ENCODE measurements around the gene DEFB131B.
"Not testable (repeated sequence)": the region's sequence is repeated elsewhere in the genome, so short reads cannot be mapped to it uniquely, and the experiment has no call there.

DEFB131B gene

DNA sequence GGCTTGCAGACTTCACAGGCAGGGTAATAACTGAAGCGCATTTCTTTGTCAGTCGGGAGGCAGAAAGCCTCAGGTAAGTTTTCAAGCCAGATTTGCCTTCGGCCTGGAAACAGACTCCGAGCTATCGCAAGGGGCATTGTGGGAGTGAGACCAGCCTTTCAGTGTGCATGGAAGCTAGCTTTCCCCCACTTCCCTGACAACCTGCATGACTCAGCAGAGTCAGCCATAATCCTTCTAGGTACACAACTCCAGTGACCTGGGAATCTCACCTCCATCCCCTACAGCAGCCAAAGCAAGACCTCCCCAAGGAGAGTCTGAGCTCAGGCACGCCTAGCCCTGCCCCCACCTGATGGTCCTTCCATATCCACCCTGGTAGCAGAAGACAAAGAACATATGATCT lies 35.5 kb upstream of the DEFB131B start:
- H2BK120ac ChIP-seq (ENCODE audit: low read depth, low read length) = not testable (repeated sequence)

DNA sequence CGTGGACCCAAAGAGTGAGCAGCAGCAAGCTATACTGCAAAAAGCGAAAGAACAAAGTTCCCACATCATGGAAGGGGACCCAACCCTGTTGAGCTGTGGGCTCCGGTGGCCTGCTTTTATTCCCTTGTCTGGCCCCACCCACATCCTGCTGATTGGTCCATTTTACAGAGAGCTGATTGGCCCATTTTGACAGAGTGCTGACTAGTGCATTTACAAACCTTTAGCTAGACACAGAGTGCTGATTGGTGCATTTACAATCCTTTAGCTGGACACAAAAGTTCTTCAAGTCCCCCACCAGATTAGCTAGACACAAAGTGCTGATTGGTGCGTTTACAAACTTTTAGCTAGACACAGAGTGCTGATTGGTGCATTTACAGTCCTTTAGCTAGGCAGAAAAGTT lies 34.9 kb upstream of the DEFB131B start:
- not testable (repeated sequence) for H3K14ac ChIP-seq (ENCODE audit: low read length in 2 of 2); H3K9ac ChIP-seq (ENCODE audit: low read length); H4K91ac ChIP-seq (ENCODE audit: low read length); H2BK120ac ChIP-seq (ENCODE audit: low read depth, low read length); H3K9me3 ChIP-seq (ENCODE audit: control insufficient read depth, low read length); H3K79me1 ChIP-seq (replicated peaks; ENCODE audit: low read length, poor library complexity, severe bottlenecking); H3K4ac ChIP-seq (ENCODE audit: low read depth in 1 of 2, low read length in 2 of 2); H3K36me3 ChIP-seq (ENCODE audit: control insufficient read depth in 1 of 2, insufficient read depth in 2 of 2, low read depth in 1 of 2, low read length in 2 of 2); H3K27ac ChIP-seq (ENCODE audit: low read length, poor library complexity, severe bottlenecking); H3K4me3 ChIP-seq (ENCODE audit: insufficient read depth in 1 of 2, low read depth in 1 of 2, low read length in 2 of 2); H3K4me1 ChIP-seq (ENCODE audit: control insufficient read depth, insufficient read depth, low read depth, low read length); H2BK12ac ChIP-seq (ENCODE audit: low read length in 2 of 2); H3K18ac ChIP-seq (ENCODE audit: low read depth in 1 of 2, low read length in 2 of 2); H3K23ac ChIP-seq (ENCODE audit: low read length in 2 of 2); H2AFZ ChIP-seq (ENCODE audit: low read depth, low read length); H2BK5ac ChIP-seq (ENCODE audit: low read depth, low read length, poor library complexity, severe bottlenecking); DNase-seq; H4K8ac ChIP-seq (ENCODE audit: low read length); H2AK5ac ChIP-seq (ENCODE audit: low read length, severe bottlenecking); H3K4me2 ChIP-seq (ENCODE audit: low read length, poor library complexity, severe bottlenecking); H3K27me3 ChIP-seq (ENCODE audit: control insufficient read depth in 1 of 2, insufficient read depth in 1 of 2, low read length in 2 of 2); H2BK15ac ChIP-seq (ENCODE audit: low read depth, poor library complexity, severe bottlenecking)
- WGBS = 91% methylated on average over 4 of the region's 4 CpGs

More for the DNA sequence above, 35.5 kb upstream of the DEFB131B start:
- not testable (repeated sequence) for H3K9me3 ChIP-seq (ENCODE audit: control insufficient read depth, low read length); H3K18ac ChIP-seq (ENCODE audit: low read depth in 1 of 2, low read length in 2 of 2); H2BK12ac ChIP-seq (ENCODE audit: low read length in 2 of 2); H3K27me3 ChIP-seq (ENCODE audit: control insufficient read depth in 1 of 2, insufficient read depth in 1 of 2, low read length in 2 of 2); H3K4me2 ChIP-seq (ENCODE audit: low read length, poor library complexity, severe bottlenecking); H4K8ac ChIP-seq (ENCODE audit: low read length); H3K36me3 ChIP-seq (ENCODE audit: control insufficient read depth in 1 of 2, insufficient read depth in 2 of 2, low read depth in 1 of 2, low read length in 2 of 2); H3K4me3 ChIP-seq (ENCODE audit: insufficient read depth in 1 of 2, low read depth in 1 of 2, low read length in 2 of 2); H3K23ac ChIP-seq (ENCODE audit: low read length in 2 of 2); DNase-seq; H3K79me1 ChIP-seq (replicated peaks; ENCODE audit: low read length, poor library complexity, severe bottlenecking); H2AK5ac ChIP-seq (ENCODE audit: low read length, severe bottlenecking); H2BK15ac ChIP-seq (ENCODE audit: low read depth, poor library complexity, severe bottlenecking); H2BK5ac ChIP-seq (ENCODE audit: low read depth, low read length, poor library complexity, severe bottlenecking); H3K27ac ChIP-seq (ENCODE audit: low read length, poor library complexity, severe bottlenecking); H3K9ac ChIP-seq (ENCODE audit: low read length); H3K4me1 ChIP-seq (ENCODE audit: control insufficient read depth, insufficient read depth, low read depth, low read length); H3K4ac ChIP-seq (ENCODE audit: low read depth in 1 of 2, low read length in 2 of 2); H2AFZ ChIP-seq (ENCODE audit: low read depth, low read length); H3K14ac ChIP-seq (ENCODE audit: low read length in 2 of 2); H4K91ac ChIP-seq (ENCODE audit: low read length)
- WGBS = 96% methylated on average over 6 of the region's 6 CpGs

DNA sequence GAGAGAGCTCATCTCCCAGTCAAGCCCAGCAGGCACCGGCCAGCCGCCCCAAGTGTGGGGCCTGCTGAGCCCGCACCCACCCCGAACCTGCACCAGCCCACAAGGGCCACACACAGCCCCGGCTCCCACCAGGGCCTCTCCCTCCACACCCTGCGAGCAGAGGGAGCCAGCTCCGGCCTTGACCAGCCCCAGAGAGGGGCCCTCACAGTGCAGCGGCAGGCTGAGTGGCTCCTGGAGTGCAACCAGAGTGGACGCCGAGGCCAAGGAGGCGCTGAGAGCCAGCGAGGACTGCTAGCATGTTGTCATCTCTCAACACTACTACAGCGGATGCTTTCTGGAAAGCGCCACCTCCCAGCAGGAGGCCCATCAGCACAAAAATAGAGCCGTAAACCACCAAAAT lies 34.4 kb upstream of the DEFB131B start:
- no peak overlapping the region for H3K23ac ChIP-seq (ENCODE audit: low read length in 2 of 2)

DNA sequence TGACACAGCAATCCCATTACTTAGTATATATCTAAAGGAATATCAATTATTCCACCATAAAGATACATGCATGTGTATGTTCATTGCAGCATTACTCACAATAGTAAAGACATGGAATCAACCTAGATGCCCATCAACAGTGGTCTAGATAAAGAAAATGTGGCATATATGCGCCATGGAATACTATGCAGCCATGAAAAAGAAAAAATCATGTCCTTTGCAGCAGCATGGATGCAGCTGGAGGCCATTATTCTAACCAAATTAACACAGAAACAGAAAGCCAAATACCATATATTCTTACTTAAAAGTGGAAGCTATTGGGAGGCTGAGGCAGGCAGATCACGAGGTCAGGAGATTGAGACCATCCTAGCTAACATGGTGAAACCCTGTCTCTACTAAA lies 24.4 kb upstream of the DEFB131B start:
- not testable (repeated sequence) for H2BK12ac ChIP-seq (ENCODE audit: low read length in 2 of 2); H4K91ac ChIP-seq (ENCODE audit: low read length); H3K36me3 ChIP-seq (ENCODE audit: control insufficient read depth in 1 of 2, insufficient read depth in 2 of 2, low read depth in 1 of 2, low read length in 2 of 2); H3K9me3 ChIP-seq (ENCODE audit: control insufficient read depth, low read length); H2BK5ac ChIP-seq (ENCODE audit: low read depth, low read length, poor library complexity, severe bottlenecking); H3K27me3 ChIP-seq (ENCODE audit: control insufficient read depth in 1 of 2, insufficient read depth in 1 of 2, low read length in 2 of 2); H3K4me2 ChIP-seq (ENCODE audit: low read length, poor library complexity, severe bottlenecking); H3K79me1 ChIP-seq (replicated peaks; ENCODE audit: low read length, poor library complexity, severe bottlenecking); H2AK5ac ChIP-seq (ENCODE audit: low read length, severe bottlenecking); H3K18ac ChIP-seq (ENCODE audit: low read depth in 1 of 2, low read length in 2 of 2); H3K4me1 ChIP-seq (ENCODE audit: control insufficient read depth, insufficient read depth, low read depth, low read length); H2AFZ ChIP-seq (ENCODE audit: low read depth, low read length); DNase-seq; H2BK15ac ChIP-seq (ENCODE audit: low read depth, poor library complexity, severe bottlenecking); H3K23ac ChIP-seq (ENCODE audit: low read length in 2 of 2); H3K14ac ChIP-seq (ENCODE audit: low read length in 2 of 2); H3K9ac ChIP-seq (ENCODE audit: low read length); H3K27ac ChIP-seq (ENCODE audit: low read length, poor library complexity, severe bottlenecking); H4K8ac ChIP-seq (ENCODE audit: low read length); H3K4ac ChIP-seq (ENCODE audit: low read depth in 1 of 2, low read length in 2 of 2); H3K4me3 ChIP-seq (ENCODE audit: insufficient read depth in 1 of 2, low read depth in 1 of 2, low read length in 2 of 2); H2BK120ac ChIP-seq (ENCODE audit: low read depth, low read length)
- 92% methylated on average over 2 of the region's 2 CpGs for WGBS

More for the DNA sequence above, 34.4 kb upstream of the DEFB131B start:
- Histone ChIP-seq H3K9me3 (ENCODE audit: control insufficient read depth, low read length) (no peaks in the 10 kb centered on the region), H2BK5ac (ENCODE audit: low read depth, low read length, poor library complexity, severe bottlenecking) (no peak overlapping the region), H3K4me2 (ENCODE audit: low read length, poor library complexity, severe bottlenecking) (no peak overlapping the region), H3K27me3 (ENCODE audit: control insufficient read depth in 1 of 2, insufficient read depth in 1 of 2, low read length in 2 of 2) (no peaks in the 10 kb centered on the region), H2BK12ac (ENCODE audit: low read length in 2 of 2) (no peak overlapping the region), H2AK5ac (ENCODE audit: low read length, severe bottlenecking) (no peak overlapping the region), H2AFZ (ENCODE audit: low read depth, low read length) (no peak overlapping the region), H3K4me3 (ENCODE audit: insufficient read depth in 1 of 2, low read depth in 1 of 2, low read length in 2 of 2) (no peak overlapping the region), H3K9ac (ENCODE audit: low read length) (no peak overlapping the region), H4K8ac (ENCODE audit: low read length) (no peak overlapping the region), H3K4ac (ENCODE audit: low read depth in 1 of 2, low read length in 2 of 2) (no peak overlapping the region), H3K18ac (ENCODE audit: low read depth in 1 of 2, low read length in 2 of 2) (no peak overlapping the region), H3K27ac (ENCODE audit: low read length, poor library complexity, severe bottlenecking) (no peak overlapping the region), H3K14ac (ENCODE audit: low read length in 2 of 2) (no peak overlapping the region), H4K91ac (ENCODE audit: low read length) (no peak overlapping the region), H2BK120ac (ENCODE audit: low read depth, low read length) (no peak overlapping the region), H3K4me1 (ENCODE audit: control insufficient read depth, insufficient read depth, low read depth, low read length) (peaks cover 2% of the 10 kb centered on the region), H2BK15ac (ENCODE audit: low read depth, poor library complexity, severe bottlenecking) (no peak overlapping the region), H3K36me3 (ENCODE audit: control insufficient read depth in 1 of 2, insufficient read depth in 2 of 2, low read depth in 1 of 2, low read length in 2 of 2) (no peaks in the 10 kb centered on the region), H3K79me1 (replicated peaks; ENCODE audit: low read length, poor library complexity, severe bottlenecking) (no peaks in the 10 kb centered on the region)
- WGBS = 80% methylated on average over 9 of the region's 15 CpGs
- no peak for DNase-seq
